HL-60 (cell line): Measurements from ENCODE around the gene KATNAL1.

Source experiments
- CTCF ChIP-seq: IDR thresholded peaks from one replicate; pipeline ENCODE4 v1.5.1; 2011; ENCODE audit warnings: low read length, control low read depth, inconsistent platforms; ENCODE audit not compliant: insufficient read depth
- GABPA ChIP-seq: IDR thresholded peaks from 2 replicates; pipeline ENCODE4 v1.6.1; 2012; ENCODE audit warnings: low read depth
- POLR2AphosphoS5 ChIP-seq: IDR thresholded peaks from 2 replicates; pipeline ENCODE4 v1.6.1; 2012; ENCODE audit warnings: low read depth
- REST ChIP-seq: IDR thresholded peaks from 2 replicates; pipeline ENCODE4 v1.6.1; 2012; ENCODE audit warnings: low read depth; ENCODE audit not compliant: insufficient replicate concordance

GRCh38 chr13:30165071-30165470 is 142.3 kb downstream of the KATNAL1 start:
- TF ChIP-seq CTCF = no peak
- no peak for TF ChIP-seq POLR2AphosphoS5
- TF ChIP-seq GABPA = no peak
- TF ChIP-seq REST = no peak
